GM12878 (cell line): ENCODE data around the gene EXO5. TPM values are rescaled to one million over a fixed set of nuclear protein-coding genes. Genes with fewer than 3 reads are reported as not detected.

Source experiments
- ATF2 ChIP-seq: IDR thresholded peaks from 2 replicates; pipeline ENCODE4 v1.6.1; 2012; ENCODE audit warnings: low read length, inconsistent platforms
- ATF7 ChIP-seq: fragments of 450-650 bp; IDR thresholded peaks from 2 replicates; pipeline ENCODE4 v1.6.1; 2016; ENCODE audit warnings: low read depth, mild to moderate bottlenecking
- BCL11A ChIP-seq: IDR thresholded peaks from 2 replicates; pipeline ENCODE4 v1.6.1; 2011; ENCODE audit warnings: low read depth, low read length
- BHLHE40 ChIP-seq, 2 experiments: fragments of 450-650 bp in 1 of 2; IDR thresholded peaks; 2 replicates each; pipeline ENCODE4 v1.6.1; 2011 to 2017; ENCODE audit warnings: low read depth in 2 of 2, borderline replicate concordance in 1 of 2, improper control_type of control experiment in 1 of 2, low read length in 1 of 2, mild to moderate bottlenecking in 1 of 2
- CEBPZ ChIP-seq: fragments of 150-350 bp; IDR thresholded peaks from 2 replicates; pipeline ENCODE4 v1.6.1; 2016; ENCODE audit warnings: low read depth, low read length
- CREM ChIP-seq: IDR thresholded peaks from 2 replicates; pipeline ENCODE4 v1.6.1; 2014; ENCODE audit warnings: antibody characterized with exemption, low read depth
- E2F4 ChIP-seq: IDR thresholded peaks from 2 replicates; pipeline ENCODE4 v1.6.1; 2012; ENCODE audit warnings: low read depth, low read length, improper control_type of control experiment
- E2F8 ChIP-seq: fragments of 450-650 bp; IDR thresholded peaks from 2 replicates; pipeline ENCODE4 v1.6.1; 2018; ENCODE audit warnings: mild to moderate bottlenecking, low read depth, moderate library complexity; ENCODE audit not compliant: partially characterized antibody
- ELK1 ChIP-seq: IDR thresholded peaks from 2 replicates; pipeline ENCODE4 v1.6.1; 2012; ENCODE audit warnings: low read depth, low read length, improper control_type of control experiment
- HCFC1 ChIP-seq: fragments of 150-350 bp; IDR thresholded peaks from 2 replicates; pipeline ENCODE4 v1.6.1; 2014; ENCODE audit warnings: low read length
- HSF1 ChIP-seq: fragments of 150-350 bp; IDR thresholded peaks from 2 replicates; pipeline ENCODE4 v1.6.1; 2014; ENCODE audit warnings: mild to moderate bottlenecking, low read depth, low read length
- IKZF2 ChIP-seq, 2 experiments: fragments of 450-650 bp; IDR thresholded peaks; 2 replicates each; pipeline ENCODE4 v1.6.1; 2017; ENCODE audit warnings: mild to moderate bottlenecking in 2 of 2, moderate library complexity in 2 of 2
- JUND ChIP-seq: IDR thresholded peaks from 2 replicates; pipeline ENCODE4 v1.6.1; 2012; ENCODE audit warnings: low read depth, mild to moderate bottlenecking, low read length, improper control_type of control experiment, moderate library complexity
- NR2C2 ChIP-seq: IDR thresholded peaks from 2 replicates; pipeline ENCODE4 v1.6.1; 2011; ENCODE audit warnings: borderline replicate concordance, low read depth; ENCODE audit not compliant: control insufficient read depth, insufficient read length
- NRF1 ChIP-seq: conservative IDR thresholded peaks from 2 replicates; pipeline ENCODE4 v1.6.1; 2011; ENCODE audit warnings: mild to moderate bottlenecking, low read depth, low read length, improper control_type of control experiment
- RCOR1 ChIP-seq: conservative IDR thresholded peaks from 2 replicates; pipeline ENCODE4 v1.6.1; 2012; ENCODE audit warnings: low read depth, low read length, improper control_type of control experiment
- SUPT20H ChIP-seq: IDR thresholded peaks from 2 replicates; pipeline ENCODE4 v1.6.1; 2011; ENCODE audit warnings: low read depth, mild to moderate bottlenecking, low read length, moderate library complexity, borderline replicate concordance; ENCODE audit not compliant: control insufficient read depth
- polyA plus RNA-seq, 11 experiments: library from polyadenylated mRNA; depleted of rRNA in 4 of 11; unstranded in 6 of 11; stranded (reverse) in 5 of 11; fragments of >200 nt; fragmentation: Nextera tagmentation in 4 of 11; fragmentation: Illumina TruSeq in 1 of 11; extraction: Ambion mirVana in 4 of 11; extraction: Trizol in 1 of 11; gene quantifications; 1 replicate in 1 of 11; 2 replicates in 10 of 11; pipeline versions ENCODE4 v1.2.1 to v1.2.3, GENCODE V29; 2011 to 2016; ENCODE audit warnings: inconsistent platforms in 2 of 11, missing spikeins in 2 of 11, low read depth in 1 of 11
- total RNA-seq, 4 experiments: library from RNA; depleted of rRNA in 3 of 4; stranded (reverse); fragments of >200 nt in 3 of 4; fragmentation: Illumina TruSeq in 1 of 4; extraction: Trizol in 1 of 4; gene quantifications; 2 replicates each; pipeline versions ENCODE4 v1.2.1 to v1.2.3, GENCODE V29; 2013 to 2021

The EXO5 gene
- total and polyA plus RNA-seq, 10 of the 15 experiments (the other 5 are each of a cell fraction or from before 2014, with no cell fraction given) = 2.1 to 10.1 (median 8.5) TPM

- TF ChIP-seq IKZF2 (IDR thresholded peaks at IDR 0.05) = peak in 1 of 2 experiments; percentile 32; a peak in 1 of 4 replicates
- no peak for TF ChIP-seq NRF1
- no peak for TF ChIP-seq RCOR1
- no peak for TF ChIP-seq BCL11A
- no peak for TF ChIP-seq SUPT20H
- no peak for TF ChIP-seq JUND
- TF ChIP-seq CEBPZ = no peak
- TF ChIP-seq E2F4 = no peak
- no peak for TF ChIP-seq CREM
- TF ChIP-seq ELK1 = no peak
- no peak for TF ChIP-seq ATF2
- TF ChIP-seq ATF7 = no peak
- peak; percentile 7 to 72; a peak in 2 of 4 replicates for TF ChIP-seq BHLHE40 (IDR thresholded peaks at IDR 0.05; ENCODE audit: borderline replicate concordance in 1 of 2, low read depth in 2 of 2, low read length in 1 of 2)
- TF ChIP-seq HCFC1 = no peak
- no peak for TF ChIP-seq E2F8
- TF ChIP-seq HSF1 = no peak
- no peak for TF ChIP-seq NR2C2
Measured at GRCh38 chr1:40476924-40477677, 31.5 kb upstream of the EXO5 start, which contains the start of gene ZFP69 (continued).
